Vagina (tissue), 2 donors: ENCODE measurements around the gene AMFR.

ENCODE experiments used
- CTCF ChIP-seq, 3 experiments: fragments of 450-650 bp in 2 of 3; fragments of 200-600 bp in 1 of 3; sonication (generic) in 1 of 3; IDR thresholded peaks; one replicate each; pipeline ENCODE4 v1.5.1; 2017 to 2019; ENCODE audit warnings: antibody characterized with exemption in 3 of 3, mild to moderate bottlenecking in 2 of 3, moderate library complexity in 2 of 3
- POLR2AphosphoS5 ChIP-seq, 2 donors: sonication (generic); formaldehyde crosslinking; IDR thresholded peaks; one replicate each; pipeline ENCODE4 v1.9.0; 2017; ENCODE audit warnings: antibody characterized with exemption in 2 of 2, mild to moderate bottlenecking in 2 of 2, low read depth in 1 of 2; ENCODE audit not compliant: insufficient read depth in 1 of 2

DNA sequence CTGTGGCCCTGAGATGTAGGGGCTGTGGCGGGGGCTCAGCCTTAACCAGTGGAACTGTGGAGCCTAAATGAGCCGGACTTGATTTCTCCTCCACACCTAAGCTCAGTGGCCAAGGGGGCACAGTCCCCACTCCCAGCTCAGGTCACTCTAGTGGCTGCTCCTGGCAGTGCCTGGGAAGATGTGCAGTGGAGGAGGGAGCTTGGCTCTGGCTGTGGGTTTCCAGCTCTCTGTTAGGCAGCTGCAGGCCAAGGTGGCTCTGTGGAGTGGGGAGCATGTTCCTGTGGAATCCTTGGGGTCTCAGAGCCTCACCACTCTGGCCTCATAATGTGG lies 76.3 kb downstream of the AMFR start:
- no peak for TF ChIP-seq CTCF (IDR thresholded peaks at IDR 0.05)
- TF ChIP-seq POLR2AphosphoS5 (IDR thresholded peaks at IDR 0.05; ENCODE audit: insufficient read depth in 1 of 2, low read depth in 1 of 2) = no peak
